ENCODE measurements around the gene FGD2.

The FGD2 gene

GRCh38 chr6:37010402-37010892, 5.0 kb downstream of the FGD2 start:
- no peak overlapping the region for H3K4me2 ChIP-seq (ENCODE audit: low read depth, low read length, poor library complexity, severe bottlenecking)

GRCh38 chr6:37011656-37012378, 6.4 kb downstream of the FGD2 start:
- Histone ChIP-seq H3K4me3 (ENCODE audit: insufficient read depth, low read length, poor library complexity, severe bottlenecking) (no peak overlapping the region), H3K9me3 (ENCODE audit: insufficient read depth, low read length) (no peaks in the 10 kb centered on the region), H2AFZ (ENCODE audit: low read depth, low read length, severe bottlenecking) (no peak overlapping the region), H3F3A (ENCODE audit: insufficient read depth) (0 out of 2 replicates have a peak, but pooled peaks cover 7% of the 10 kb centered on the region), H3K79me2 (ENCODE audit: insufficient read depth, low read length) (no peaks in the 10 kb centered on the region), H4K20me1 (ENCODE audit: low read depth, low read length) (no peaks in the 10 kb centered on the region), H3K27me3 (ENCODE audit: low read length) (no peaks in the 10 kb centered on the region), H3K4me2 (ENCODE audit: low read depth, low read length, poor library complexity, severe bottlenecking) (no peak overlapping the region), H3K36me3 (ENCODE audit: low read length) (no peaks in the 10 kb centered on the region), H3K9me2 (replicated peaks; ENCODE audit: insufficient read depth, low read length) (no peaks in the 10 kb centered on the region), H3K27ac (ENCODE audit: low read depth, low read length) (no peak overlapping the region), H3K9ac (ENCODE audit: low read length) (no peak overlapping the region)
- TF ChIP-seq CTCF (IDR thresholded peaks at IDR 0.05; ENCODE audit: insufficient read depth, low read length, poor library complexity, severe bottlenecking), result no peak
- no peak for TF ChIP-seq EZH2phosphoT487 (conservative IDR thresholded peaks at IDR 0.05; ENCODE audit: low read length)

More at GRCh38 chr6:37010402-37010892, 5.0 kb downstream of the FGD2 start:
- no peaks in the 10 kb centered on the region for H3K9me3 ChIP-seq (ENCODE audit: insufficient read depth, low read length)
- no peak overlapping the region for H2AFZ ChIP-seq (ENCODE audit: low read depth, low read length, severe bottlenecking)
- no peaks in the 10 kb centered on the region for H3K9me2 ChIP-seq (replicated peaks; ENCODE audit: insufficient read depth, low read length)
- H3K27me3 ChIP-seq (ENCODE audit: low read length), result no peaks in the 10 kb centered on the region
- no peak overlapping the region for H3K27ac ChIP-seq (ENCODE audit: low read depth, low read length)
- no peaks in the 10 kb centered on the region for H4K20me1 ChIP-seq (ENCODE audit: low read depth, low read length)
- no peak overlapping the region for H3K4me3 ChIP-seq (ENCODE audit: insufficient read depth, low read length, poor library complexity, severe bottlenecking)
- TF ChIP-seq EZH2phosphoT487 (conservative IDR thresholded peaks at IDR 0.05; ENCODE audit: low read length), result no peak
- no peak for TF ChIP-seq CTCF (IDR thresholded peaks at IDR 0.05; ENCODE audit: insufficient read depth, low read length, poor library complexity, severe bottlenecking)
- H3K9ac ChIP-seq (ENCODE audit: low read length), result no peak overlapping the region
- no peaks in the 10 kb centered on the region for H3K36me3 ChIP-seq (ENCODE audit: low read length)
- peaks cover 11% of the 10 kb centered on the region; the same call in 1 of the 2 replicates for H3K79me2 ChIP-seq (ENCODE audit: insufficient read depth, low read length)
- 0 out of 2 replicates have a peak, but pooled peaks cover 11% of the 10 kb centered on the region for H3F3A ChIP-seq (ENCODE audit: insufficient read depth)

GRCh38 chr6:37013516-37014491, 8.3 kb downstream of the FGD2 start:
- Histone ChIP-seq H3K79me2 (ENCODE audit: insufficient read depth, low read length) (no peaks in the 10 kb centered on the region), H3K9me3 (ENCODE audit: insufficient read depth, low read length) (no peaks in the 10 kb centered on the region), H3K9me2 (replicated peaks; ENCODE audit: insufficient read depth, low read length) (no peaks in the 10 kb centered on the region), H3K4me3 (ENCODE audit: insufficient read depth, low read length, poor library complexity, severe bottlenecking) (no peak overlapping the region), H3K4me2 (ENCODE audit: low read depth, low read length, poor library complexity, severe bottlenecking) (no peak overlapping the region), H3K27ac (ENCODE audit: low read depth, low read length) (no peak overlapping the region), H3K36me3 (ENCODE audit: low read length) (no peaks in the 10 kb centered on the region), H3F3A (ENCODE audit: insufficient read depth) (no peaks in the 10 kb centered on the region), H3K27me3 (ENCODE audit: low read length) (no peaks in the 10 kb centered on the region), H4K20me1 (ENCODE audit: low read depth, low read length) (no peaks in the 10 kb centered on the region), H3K9ac (ENCODE audit: low read length) (no peak overlapping the region), H2AFZ (ENCODE audit: low read depth, low read length, severe bottlenecking) (no peak overlapping the region)
- TF ChIP-seq CTCF (IDR thresholded peaks at IDR 0.05; ENCODE audit: insufficient read depth, low read length, poor library complexity, severe bottlenecking) (no peak), EZH2phosphoT487 (conservative IDR thresholded peaks at IDR 0.05; ENCODE audit: low read length) (no peak)
